K562 (cell line): ENCODE data around the gene SERHL2. TPM values are rescaled to one million over a fixed set of nuclear protein-coding genes. Genes with fewer than 3 reads are reported as not detected.

Source experiments
- PRDM10 ChIP-seq: fragments of 450-650 bp; IDR thresholded peaks from 2 replicates; pipeline ENCODE4 v1.6.1; 2018; ENCODE audit not compliant: partially characterized antibody
- RAD21 ChIP-seq, 2 experiments: fragments of 250-450 bp in 1 of 2; fragments of 450-650 bp in 1 of 2; sonication (Bioruptor Pico) in 1 of 2; formaldehyde crosslinking in 1 of 2; IDR thresholded peaks in 1 of 2; conservative IDR thresholded peaks in 1 of 2; 2 replicates each; pipeline versions ENCODE4 v1.4.0 to v1.8.0; 2020 to 2022; ENCODE audit warnings: mild to moderate bottlenecking in 2 of 2, moderate library complexity in 1 of 2
- RERE ChIP-seq: sonication (generic); formaldehyde crosslinking; IDR thresholded peaks from 2 replicates; pipeline ENCODE4 v1.8.0; 2023; ENCODE audit warnings: missing genetic modification reagents, mild to moderate bottlenecking, borderline replicate concordance
- RNF219 ChIP-seq: fragments of 250-450 bp; sonication (Bioruptor Pico); IDR thresholded peaks from 2 replicates; pipeline ENCODE4 v1.5.0; 2022; ENCODE audit warnings: mild to moderate bottlenecking
- TSC22D4 ChIP-seq: fragments of 450-650 bp; IDR thresholded peaks from 2 replicates; pipeline ENCODE4 v1.6.1; 2016; ENCODE audit warnings: missing genetic modification characterization, missing biosample characterization, control low read depth
- ZNF140 ChIP-seq: fragments of 250-450 bp; sonication (Bioruptor Pico); IDR thresholded peaks from 2 replicates; pipeline ENCODE4 v1.8.0; 2021; ENCODE audit warnings: moderate library complexity, mild to moderate bottlenecking, inconsistent platforms
- ZNF583 ChIP-seq: fragments of 250-450 bp; sonication (Bioruptor Pico); IDR thresholded peaks from 2 replicates; pipeline ENCODE4 v1.4.0; 2020
- ZNF717 ChIP-seq: fragments of 250-450 bp; sonication (Bioruptor Pico); IDR thresholded peaks from 2 replicates; pipeline ENCODE4 v1.5.0; 2021
- polyA plus RNA-seq, 8 experiments: library from polyadenylated mRNA; depleted of rRNA in 4 of 8; stranded (reverse) in 5 of 8; unstranded in 3 of 8; fragments of >200 nt; fragmentation: Nextera tagmentation in 2 of 8; fragmentation: Illumina TruSeq in 1 of 8; extraction: Ambion mirVana in 2 of 8; extraction: Trizol in 1 of 8; gene quantifications; 2 replicates each; pipeline versions ENCODE4 v1.2.1 to v1.2.3, GENCODE V29; 2011 to 2014; ENCODE audit warnings: inconsistent platforms in 1 of 8, missing spikeins in 1 of 8
- total RNA-seq, 7 experiments: library from RNA; depleted of rRNA in 6 of 7; stranded (reverse); fragments of >200 nt in 6 of 7; fragmentation: Illumina TruSeq in 2 of 7; extraction: Trizol in 2 of 7; gene quantifications; 2 replicates each; pipeline versions ENCODE4 v1.2.1 to v1.2.3, GENCODE V29; 2011 to 2021; ENCODE audit warnings: low replicate concordance in 1 of 7

Gene SERHL2
- total and polyA plus RNA-seq, 9 of the 15 experiments (the other 6 are each of a cell fraction or from before 2014, with no cell fraction given): 19.9 to 62.6 (median 25.2) TPM

- TF ChIP-seq RERE (CRISPR knock-in tag) (no peak), ZNF583 (no peak), PRDM10 (no peak), RNF219 (no peak), ZNF717 (CRISPR knock-in tag) (no peak), RAD21 (CRISPR knock-in tag; conservative IDR thresholded peaks at IDR 0.05 in 1 of 2, IDR thresholded peaks at IDR 0.05 in 1 of 2) (no peak), TSC22D4 (tag) (no peak), ZNF140 (CRISPR knock-in tag) (no peak)
Measured at GRCh38 chr22:42601879-42602465, 48.2 kb downstream of the SERHL2 start (continued).
